ENCODE measurements around the gene CNOT11.
A peak's percentile ranks its signal among the peaks of the same experiment; 100 is the strongest.
"Not testable (repeated sequence)": the region's sequence is repeated elsewhere in the genome, so short reads cannot be mapped to it uniquely, and the experiment has no call there.

CNOT11 gene

DNA sequence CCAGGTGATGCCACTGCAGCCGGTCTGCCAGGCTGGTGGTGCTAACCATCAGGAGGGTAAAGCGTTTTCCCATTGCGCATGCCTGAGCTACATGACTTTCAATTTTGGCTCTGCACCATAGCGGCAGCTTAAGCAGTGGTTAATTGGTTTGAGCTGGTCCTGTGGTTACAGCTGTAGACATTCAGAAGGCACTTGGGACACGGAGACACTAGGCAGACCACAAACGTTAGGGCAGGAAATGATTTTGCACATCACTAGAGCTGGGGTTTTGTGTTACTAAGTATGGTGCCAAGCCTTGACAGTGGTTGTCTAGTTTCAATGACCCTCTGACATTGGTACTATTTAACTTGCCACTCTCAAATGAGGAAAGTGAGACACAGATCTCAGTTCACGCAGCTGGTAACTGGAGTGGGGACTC is 28.9 kb upstream of the CNOT11 start:
- peak; percentile 20 for DNase-seq (ENCODE audit: low read depth)

DNA sequence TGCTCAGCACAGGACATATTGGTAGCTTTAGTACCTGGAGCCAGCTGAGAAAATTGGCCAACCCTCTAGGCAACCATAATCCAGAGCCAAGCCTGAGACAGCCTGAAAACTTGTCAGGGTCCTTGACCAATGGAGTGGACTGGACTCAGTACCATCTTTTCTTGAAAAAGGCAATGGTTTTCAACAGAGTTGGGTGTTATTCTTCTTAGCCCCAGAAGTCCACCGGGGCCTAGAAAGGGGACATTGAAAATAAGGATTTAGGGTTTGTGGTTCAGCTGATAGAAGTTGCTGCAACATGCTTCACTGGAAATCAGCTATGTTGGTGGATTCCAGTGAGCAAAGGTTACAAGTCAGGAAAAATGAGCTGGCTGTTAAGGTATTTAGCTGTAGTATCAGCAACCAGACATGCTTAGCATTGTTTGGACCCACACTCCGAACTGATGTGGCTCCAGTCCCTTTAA is 22.1 kb upstream of the CNOT11 start:
- TF ChIP-seq, protein P1, sequence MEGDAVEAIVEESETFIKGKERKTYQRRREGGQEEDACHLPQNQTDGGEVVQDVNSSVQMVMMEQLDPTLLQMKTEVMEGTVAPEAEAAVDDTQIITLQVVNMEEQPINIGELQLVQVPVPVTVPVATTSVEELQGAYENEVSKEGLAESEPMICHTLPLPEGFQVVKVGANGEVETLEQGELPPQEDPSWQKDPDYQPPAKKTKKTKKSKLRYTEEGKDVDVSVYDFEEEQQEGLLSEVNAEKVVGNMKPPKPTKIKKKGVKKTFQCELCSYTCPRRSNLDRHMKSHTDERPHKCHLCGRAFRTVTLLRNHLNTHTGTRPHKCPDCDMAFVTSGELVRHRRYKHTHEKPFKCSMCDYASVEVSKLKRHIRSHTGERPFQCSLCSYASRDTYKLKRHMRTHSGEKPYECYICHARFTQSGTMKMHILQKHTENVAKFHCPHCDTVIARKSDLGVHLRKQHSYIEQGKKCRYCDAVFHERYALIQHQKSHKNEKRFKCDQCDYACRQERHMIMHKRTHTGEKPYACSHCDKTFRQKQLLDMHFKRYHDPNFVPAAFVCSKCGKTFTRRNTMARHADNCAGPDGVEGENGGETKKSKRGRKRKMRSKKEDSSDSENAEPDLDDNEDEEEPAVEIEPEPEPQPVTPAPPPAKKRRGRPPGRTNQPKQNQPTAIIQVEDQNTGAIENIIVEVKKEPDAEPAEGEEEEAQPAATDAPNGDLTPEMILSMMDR (IDR thresholded peaks at IDR 0.05; ENCODE audit: control insufficient read depth, insufficient read depth, low read depth, low read length, missing control alignments) = no peak
- H3K4me3 ChIP-seq (ENCODE audit: control insufficient read depth, low read depth, low read length) = no peak overlapping the region
- DNase-seq (ENCODE audit: low read depth) = no peak

More for the DNA sequence above, 28.9 kb upstream of the CNOT11 start:
- no peak overlapping the region for H3K4me3 ChIP-seq (ENCODE audit: control insufficient read depth, low read depth, low read length)
- TF ChIP-seq, protein P1 (IDR thresholded peaks at IDR 0.05; ENCODE audit: control insufficient read depth, insufficient read depth, low read depth, low read length, missing control alignments) = no peak

DNA sequence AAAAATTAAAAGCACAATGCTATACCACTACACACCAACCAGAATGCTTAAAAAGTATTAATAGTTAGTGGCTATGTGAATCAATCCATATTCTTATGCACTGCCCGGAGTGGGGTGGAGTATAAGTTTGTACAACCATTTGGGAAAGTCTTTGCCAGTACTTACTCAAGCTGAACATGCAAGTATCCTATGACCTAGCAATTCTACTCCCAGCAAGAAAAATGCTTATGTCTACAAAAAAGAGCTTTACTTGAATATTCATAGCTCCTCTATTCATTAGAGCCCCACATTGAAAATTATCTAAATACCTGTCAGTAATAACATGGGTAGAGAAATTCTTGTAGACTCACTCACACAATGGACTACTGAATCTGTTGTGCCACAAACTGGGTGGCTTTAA is 21.4 kb upstream of the CNOT11 start:
- no peak overlapping the region for H3K4me3 ChIP-seq (ENCODE audit: control insufficient read depth, low read depth, low read length)
- TF ChIP-seq, protein P1 (IDR thresholded peaks at IDR 0.05; ENCODE audit: control insufficient read depth, insufficient read depth, low read depth, low read length, missing control alignments) = no peak
- DNase-seq (ENCODE audit: low read depth) = no peak

DNA sequence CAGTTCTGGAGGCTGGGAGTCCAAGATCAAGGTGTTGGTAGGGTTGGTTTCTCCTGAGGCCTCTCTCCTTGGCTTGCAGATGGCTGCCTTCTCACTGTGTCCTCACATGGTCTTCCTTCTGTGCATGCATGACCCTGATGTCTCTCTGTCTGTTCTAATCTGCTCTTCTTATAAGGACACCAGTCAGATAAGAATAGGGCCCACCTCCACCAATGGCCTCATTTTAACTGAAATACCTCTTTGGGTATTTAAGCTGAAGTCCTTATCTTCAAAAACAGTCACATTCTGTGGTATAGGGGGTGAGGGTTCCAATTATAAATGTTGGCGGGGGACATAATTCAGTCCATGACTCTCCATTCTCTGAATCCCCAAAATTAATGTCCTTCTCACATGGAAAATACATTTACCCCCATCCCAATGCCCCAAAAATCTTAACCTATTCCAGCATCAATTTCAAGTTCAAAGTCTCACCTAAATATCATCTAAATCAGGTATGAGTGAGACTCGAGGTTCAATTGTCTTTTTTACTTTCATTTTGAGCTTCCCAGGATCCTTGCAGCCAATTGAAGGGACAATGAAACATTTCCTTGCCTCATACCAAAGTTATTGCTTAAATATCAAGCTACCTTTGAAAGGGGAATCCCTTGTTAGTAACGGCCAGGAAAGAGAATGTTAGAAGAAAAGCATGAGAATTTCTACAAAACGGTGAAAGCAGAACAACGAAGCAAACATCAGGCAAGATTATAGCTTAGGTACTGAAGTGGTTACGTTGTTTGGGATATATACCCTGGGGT is 20.6 kb upstream of the CNOT11 start:
- DNase-seq (ENCODE audit: low read depth) = no peak
- TF ChIP-seq, protein P1 (IDR thresholded peaks at IDR 0.05; ENCODE audit: control insufficient read depth, insufficient read depth, low read depth, low read length, missing control alignments) = no peak

DNA sequence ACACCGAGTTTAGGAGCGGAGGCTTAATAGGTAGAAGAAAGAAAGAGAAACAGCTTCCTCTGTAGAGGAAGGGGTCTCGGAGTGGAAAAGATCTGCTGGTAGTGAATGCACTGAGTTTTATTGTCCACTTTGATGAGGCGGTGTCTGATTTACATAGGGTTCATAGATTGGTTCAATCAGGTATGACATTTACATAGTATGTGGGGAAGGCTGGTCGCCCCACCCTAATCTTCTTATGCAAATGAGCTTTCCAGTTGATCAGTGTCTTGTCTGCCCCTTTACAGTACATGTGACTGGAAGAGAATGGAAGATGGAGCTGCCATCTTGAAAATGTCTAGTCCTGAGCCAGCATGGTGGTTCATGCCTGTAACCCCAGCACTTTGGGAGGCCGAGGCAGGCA is 19.9 kb upstream of the CNOT11 start:
- DNase-seq (ENCODE audit: low read depth) = no peak
- TF ChIP-seq, protein P1 (IDR thresholded peaks at IDR 0.05; ENCODE audit: control insufficient read depth, insufficient read depth, low read depth, low read length, missing control alignments) = no peak
- H3K4me3 ChIP-seq (ENCODE audit: control insufficient read depth, low read depth, low read length) = no peak overlapping the region

More for the DNA sequence above, 20.6 kb upstream of the CNOT11 start:
- no peak overlapping the region for H3K4me3 ChIP-seq (ENCODE audit: control insufficient read depth, low read depth, low read length)

DNA sequence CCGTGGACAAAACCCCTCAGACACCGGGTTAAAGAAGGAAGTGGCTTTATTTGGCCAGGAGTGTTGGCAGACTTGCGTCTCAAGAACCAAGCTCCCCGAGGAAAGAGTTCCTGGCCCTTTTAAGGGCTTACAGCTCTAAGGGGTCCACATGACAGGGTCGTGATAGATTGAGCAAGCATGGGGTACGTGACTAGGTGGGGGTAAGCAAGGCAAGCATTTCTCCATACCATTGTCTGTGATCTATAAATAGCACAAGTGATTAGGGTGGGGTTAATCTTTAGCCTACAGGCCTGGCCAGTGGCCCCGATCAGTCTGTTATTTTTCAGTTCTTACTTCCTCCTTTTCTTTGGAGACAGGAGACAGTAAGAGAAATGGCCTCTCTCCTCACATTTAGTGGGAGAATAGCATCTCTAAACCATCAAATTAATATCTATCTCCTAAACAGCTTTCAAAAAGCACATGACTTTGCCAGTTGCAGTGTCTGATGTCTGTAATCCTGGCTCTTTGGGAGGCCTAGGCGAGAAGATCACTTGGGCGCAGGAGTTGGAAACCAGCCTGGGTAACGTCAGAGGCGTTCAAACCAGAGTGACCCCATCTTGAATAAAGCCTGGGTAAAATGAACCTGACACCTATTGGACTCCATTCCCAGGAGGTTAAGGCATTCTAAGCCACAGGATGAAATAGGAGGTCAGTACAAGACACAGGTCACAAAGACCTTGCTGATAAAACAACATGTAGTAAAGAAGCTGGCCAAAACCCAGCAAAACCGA is 18.3 kb upstream of the CNOT11 start:
- TF ChIP-seq, protein P1 (IDR thresholded peaks at IDR 0.05; ENCODE audit: control insufficient read depth, insufficient read depth, low read depth, low read length, missing control alignments) = no peak
- no peak for DNase-seq (ENCODE audit: low read depth)

DNA sequence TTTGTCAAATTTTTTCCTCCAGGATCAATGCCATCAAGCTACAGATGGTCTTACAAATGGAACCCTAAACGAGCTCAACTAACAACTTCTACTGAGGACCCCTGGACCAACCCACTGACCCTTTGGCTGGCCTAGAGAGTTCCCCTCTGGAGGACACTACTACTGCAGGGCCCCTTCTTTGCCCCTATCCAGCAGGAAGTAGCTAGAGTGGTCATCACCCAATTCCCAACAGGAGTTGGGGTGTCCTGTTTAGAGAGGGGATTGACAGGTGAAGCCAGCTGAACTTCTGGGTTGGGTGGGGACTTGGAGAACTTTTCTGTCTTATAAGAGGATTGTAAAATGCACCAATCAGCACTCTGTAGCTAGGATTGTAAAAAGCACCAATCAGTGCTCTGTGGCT is 16.7 kb upstream of the CNOT11 start:
- not testable (repeated sequence) for H3K4me3 ChIP-seq (ENCODE audit: control insufficient read depth, low read depth, low read length); DNase-seq (ENCODE audit: low read depth)

More for the DNA sequence above, 18.3 kb upstream of the CNOT11 start:
- no peak overlapping the region for H3K4me3 ChIP-seq (ENCODE audit: control insufficient read depth, low read depth, low read length)

DNA sequence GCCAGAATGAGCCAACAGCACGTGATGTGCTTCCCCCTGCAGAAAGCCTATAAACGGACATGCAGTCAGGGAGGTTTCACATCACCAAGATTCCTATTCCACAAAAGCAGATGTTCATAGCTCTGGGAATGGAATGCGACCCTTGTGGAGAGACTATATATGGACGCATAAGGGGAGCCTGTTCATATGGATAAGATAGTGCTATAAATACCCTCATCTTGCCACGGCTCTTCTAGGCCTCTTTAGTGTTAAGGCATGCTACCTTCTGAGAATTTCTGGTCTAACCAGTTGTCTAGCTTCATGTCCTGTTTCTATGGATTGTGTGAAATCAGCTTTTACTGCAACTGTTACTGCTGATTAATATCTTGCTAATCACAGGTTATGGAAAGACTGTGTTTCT is 14.7 kb upstream of the CNOT11 start:
- not testable (repeated sequence) for DNase-seq (ENCODE audit: low read depth); H3K4me3 ChIP-seq (ENCODE audit: control insufficient read depth, low read depth, low read length)
